ENCODE measurements around the gene TGFBR2. TPM values are rescaled to one million over a fixed set of nuclear protein-coding genes. Genes with fewer than 3 reads are reported as not detected.

TGFBR2 gene
- total and polyA plus RNA-seq, 10 of the 15 experiments (the other 5 are each of a cell fraction or from before 2014, with no cell fraction given): 0.02 to 0.98 (median 0.18) TPM; not detected in 1

DNA sequence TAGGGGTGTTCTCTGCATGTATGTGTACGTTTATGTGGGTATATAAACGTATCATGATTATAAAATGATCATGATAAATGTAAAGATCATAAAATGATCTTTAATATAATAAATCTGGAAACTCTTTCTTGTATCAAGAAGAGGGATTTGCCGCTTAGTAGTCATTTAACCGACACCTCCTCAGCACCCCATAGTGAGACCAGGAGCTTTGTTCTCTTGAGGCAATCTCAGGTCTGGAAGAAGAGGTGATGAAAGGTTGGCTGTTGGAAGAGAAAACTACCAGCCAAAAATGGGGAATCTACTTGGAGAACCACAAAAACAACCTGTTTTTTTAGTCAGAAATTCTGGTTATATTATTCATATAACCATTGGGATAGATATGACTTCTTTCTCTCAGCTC, 38.7 kb downstream of the TGFBR2 start:
- ChIA-PET POLR2A (no interaction called here), RAD21 (ENCODE audit: unreplicated experiment) (no interaction called here), SMC1A (ENCODE audit: uncharacterized antibody, unreplicated experiment) (interaction anchor here (4.6 kb wide), 1 partner anchor 14 kb away, joined by 23 read pairs; no protein-coding TSS in a partner anchor), CTCF (no interaction called here)
- Histone ChIP-seq H3K79me2 (ENCODE audit: control insufficient read depth, insufficient read depth, low read length) (no peaks in the 10 kb centered on the region), H3K4me3 (no peak overlapping the region), H3K9me3 (replicated peaks; ENCODE audit: control insufficient read depth, insufficient read depth, low read length) (no peaks in the 10 kb centered on the region; the same call in 2 of the 3 replicates), H4K20me1 (ENCODE audit: control insufficient read depth, insufficient read depth) (no peaks in the 10 kb centered on the region), H3K27ac (ENCODE audit: control insufficient read depth, insufficient read depth) (no peak overlapping the region), H3K27me3 (replicated peaks in 1 of 2; ENCODE audit: control insufficient read depth in 2 of 2, insufficient read depth in 2 of 2, low read length in 1 of 2) (no peaks in the 10 kb centered on the region; a peak in 1 of 4 replicates), H3K4me2 (ENCODE audit: control insufficient read depth, insufficient read depth) (no peak overlapping the region), H3K36me3 (ENCODE audit: control insufficient read depth in 2 of 2, insufficient read depth in 2 of 2, low read length in 1 of 2) (no peaks in the 10 kb centered on the region), H3K4me1 (ENCODE audit: control insufficient read depth, insufficient read depth, low read length) (peaks cover 38% of the 10 kb centered on the region), H3K9ac (ENCODE audit: control insufficient read depth, insufficient read depth, low read length) (no peak overlapping the region), H2AFZ (ENCODE audit: control insufficient read depth, low read depth, low read length) (no peak overlapping the region)
- TF ChIP-seq, protein P1, sequence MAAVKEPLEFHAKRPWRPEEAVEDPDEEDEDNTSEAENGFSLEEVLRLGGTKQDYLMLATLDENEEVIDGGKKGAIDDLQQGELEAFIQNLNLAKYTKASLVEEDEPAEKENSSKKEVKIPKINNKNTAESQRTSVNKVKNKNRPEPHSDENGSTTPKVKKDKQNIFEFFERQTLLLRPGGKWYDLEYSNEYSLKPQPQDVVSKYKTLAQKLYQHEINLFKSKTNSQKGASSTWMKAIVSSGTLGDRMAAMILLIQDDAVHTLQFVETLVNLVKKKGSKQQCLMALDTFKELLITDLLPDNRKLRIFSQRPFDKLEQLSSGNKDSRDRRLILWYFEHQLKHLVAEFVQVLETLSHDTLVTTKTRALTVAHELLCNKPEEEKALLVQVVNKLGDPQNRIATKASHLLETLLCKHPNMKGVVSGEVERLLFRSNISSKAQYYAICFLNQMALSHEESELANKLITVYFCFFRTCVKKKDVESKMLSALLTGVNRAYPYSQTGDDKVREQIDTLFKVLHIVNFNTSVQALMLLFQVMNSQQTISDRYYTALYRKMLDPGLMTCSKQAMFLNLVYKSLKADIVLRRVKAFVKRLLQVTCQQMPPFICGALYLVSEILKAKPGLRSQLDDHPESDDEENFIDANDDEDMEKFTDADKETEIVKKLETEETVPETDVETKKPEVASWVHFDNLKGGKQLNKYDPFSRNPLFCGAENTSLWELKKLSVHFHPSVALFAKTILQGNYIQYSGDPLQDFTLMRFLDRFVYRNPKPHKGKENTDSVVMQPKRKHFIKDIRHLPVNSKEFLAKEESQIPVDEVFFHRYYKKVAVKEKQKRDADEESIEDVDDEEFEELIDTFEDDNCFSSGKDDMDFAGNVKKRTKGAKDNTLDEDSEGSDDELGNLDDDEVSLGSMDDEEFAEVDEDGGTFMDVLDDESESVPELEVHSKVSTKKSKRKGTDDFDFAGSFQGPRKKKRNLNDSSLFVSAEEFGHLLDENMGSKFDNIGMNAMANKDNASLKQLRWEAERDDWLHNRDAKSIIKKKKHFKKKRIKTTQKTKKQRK (IDR thresholded peaks at IDR 0.05; ENCODE audit: low read depth, low read length): no peak
- TF ChIP-seq ESRRA (IDR thresholded peaks at IDR 0.05; ENCODE audit: low read length) (no peak), CREM (IDR thresholded peaks at IDR 0.05; ENCODE audit: low read depth) (no peak)
- TF ChIP-seq, protein P2, sequence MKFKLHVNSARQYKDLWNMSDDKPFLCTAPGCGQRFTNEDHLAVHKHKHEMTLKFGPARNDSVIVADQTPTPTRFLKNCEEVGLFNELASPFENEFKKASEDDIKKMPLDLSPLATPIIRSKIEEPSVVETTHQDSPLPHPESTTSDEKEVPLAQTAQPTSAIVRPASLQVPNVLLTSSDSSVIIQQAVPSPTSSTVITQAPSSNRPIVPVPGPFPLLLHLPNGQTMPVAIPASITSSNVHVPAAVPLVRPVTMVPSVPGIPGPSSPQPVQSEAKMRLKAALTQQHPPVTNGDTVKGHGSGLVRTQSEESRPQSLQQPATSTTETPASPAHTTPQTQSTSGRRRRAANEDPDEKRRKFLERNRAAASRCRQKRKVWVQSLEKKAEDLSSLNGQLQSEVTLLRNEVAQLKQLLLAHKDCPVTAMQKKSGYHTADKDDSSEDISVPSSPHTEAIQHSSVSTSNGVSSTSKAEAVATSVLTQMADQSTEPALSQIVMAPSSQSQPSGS (IDR thresholded peaks at IDR 0.05; ENCODE audit: low read length): no peak
- TF ChIP-seq, protein P3, sequence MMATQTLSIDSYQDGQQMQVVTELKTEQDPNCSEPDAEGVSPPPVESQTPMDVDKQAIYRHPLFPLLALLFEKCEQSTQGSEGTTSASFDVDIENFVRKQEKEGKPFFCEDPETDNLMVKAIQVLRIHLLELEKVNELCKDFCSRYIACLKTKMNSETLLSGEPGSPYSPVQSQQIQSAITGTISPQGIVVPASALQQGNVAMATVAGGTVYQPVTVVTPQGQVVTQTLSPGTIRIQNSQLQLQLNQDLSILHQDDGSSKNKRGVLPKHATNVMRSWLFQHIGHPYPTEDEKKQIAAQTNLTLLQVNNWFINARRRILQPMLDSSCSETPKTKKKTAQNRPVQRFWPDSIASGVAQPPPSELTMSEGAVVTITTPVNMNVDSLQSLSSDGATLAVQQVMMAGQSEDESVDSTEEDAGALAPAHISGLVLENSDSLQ (IDR thresholded peaks at IDR 0.05): no peak
- no peak for FAIRE-seq
- 40% methylated on average over 4 of the region's 4 CpGs for WGBS (ENCODE audit: insufficient coverage, insufficient replicate concordance, low lambda C conversion rate, missing lambda C conversion rate)
- BruUV-seq (replicated peaks): no TSS peak
- intact Hi-C loops (cut with micrococcal nuclease; ENCODE audit: unreplicated experiment): loop anchor here (2.0 kb wide), 1 partner anchor 14 kb away; no protein-coding TSS in a partner anchor
- DNase-seq (ENCODE audit: low read depth, low spot score): no peak
- in situ Hi-C loops (cut with MboI): no loop called here
- ATAC-seq: no peak
